ENCODE measurements around the gene CNTN1. TPM values are rescaled to one million over a fixed set of nuclear protein-coding genes. Genes with fewer than 3 reads are reported as not detected.

Gene CNTN1
- total RNA-seq, 3 donors from 2014 or later: 0.38 to 6.9 (median 1.3) TPM

DNA sequence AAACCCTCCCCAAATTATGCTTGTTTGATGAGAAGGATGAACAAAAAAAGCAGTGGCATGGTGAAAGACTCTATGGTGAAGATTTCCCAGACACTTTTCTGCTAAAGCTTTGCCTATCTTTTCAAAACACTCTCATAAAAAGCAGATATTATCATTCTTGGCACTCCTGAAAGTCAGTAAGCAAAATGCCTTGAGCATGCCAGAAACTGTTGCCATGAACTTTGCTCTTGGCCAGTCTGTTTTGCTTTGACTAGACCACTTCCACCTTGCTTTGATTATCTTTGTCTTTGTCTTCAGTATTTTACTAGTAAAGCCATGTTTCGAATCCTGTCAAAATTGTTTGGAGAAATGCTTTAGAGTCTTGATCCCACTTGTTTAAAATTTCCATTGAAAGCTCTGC, 110.4 kb downstream of the CNTN1 start:
- intact Hi-C loops (cut with DNase I, micrococcal nuclease): no loop called here
- TF ChIP-seq, protein P1, sequence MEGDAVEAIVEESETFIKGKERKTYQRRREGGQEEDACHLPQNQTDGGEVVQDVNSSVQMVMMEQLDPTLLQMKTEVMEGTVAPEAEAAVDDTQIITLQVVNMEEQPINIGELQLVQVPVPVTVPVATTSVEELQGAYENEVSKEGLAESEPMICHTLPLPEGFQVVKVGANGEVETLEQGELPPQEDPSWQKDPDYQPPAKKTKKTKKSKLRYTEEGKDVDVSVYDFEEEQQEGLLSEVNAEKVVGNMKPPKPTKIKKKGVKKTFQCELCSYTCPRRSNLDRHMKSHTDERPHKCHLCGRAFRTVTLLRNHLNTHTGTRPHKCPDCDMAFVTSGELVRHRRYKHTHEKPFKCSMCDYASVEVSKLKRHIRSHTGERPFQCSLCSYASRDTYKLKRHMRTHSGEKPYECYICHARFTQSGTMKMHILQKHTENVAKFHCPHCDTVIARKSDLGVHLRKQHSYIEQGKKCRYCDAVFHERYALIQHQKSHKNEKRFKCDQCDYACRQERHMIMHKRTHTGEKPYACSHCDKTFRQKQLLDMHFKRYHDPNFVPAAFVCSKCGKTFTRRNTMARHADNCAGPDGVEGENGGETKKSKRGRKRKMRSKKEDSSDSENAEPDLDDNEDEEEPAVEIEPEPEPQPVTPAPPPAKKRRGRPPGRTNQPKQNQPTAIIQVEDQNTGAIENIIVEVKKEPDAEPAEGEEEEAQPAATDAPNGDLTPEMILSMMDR (IDR thresholded peaks at IDR 0.05): no peak
- Histone ChIP-seq H3K9me3 (no peaks in the 10 kb centered on the region), H3K36me3 (ENCODE audit: low read depth) (no peaks in the 10 kb centered on the region), H3K4me3 (no peak overlapping the region), H3K4me1 (ENCODE audit: low read depth) (no peaks in the 10 kb centered on the region)
- no peak for ATAC-seq
- no peak for DNase-seq

DNA sequence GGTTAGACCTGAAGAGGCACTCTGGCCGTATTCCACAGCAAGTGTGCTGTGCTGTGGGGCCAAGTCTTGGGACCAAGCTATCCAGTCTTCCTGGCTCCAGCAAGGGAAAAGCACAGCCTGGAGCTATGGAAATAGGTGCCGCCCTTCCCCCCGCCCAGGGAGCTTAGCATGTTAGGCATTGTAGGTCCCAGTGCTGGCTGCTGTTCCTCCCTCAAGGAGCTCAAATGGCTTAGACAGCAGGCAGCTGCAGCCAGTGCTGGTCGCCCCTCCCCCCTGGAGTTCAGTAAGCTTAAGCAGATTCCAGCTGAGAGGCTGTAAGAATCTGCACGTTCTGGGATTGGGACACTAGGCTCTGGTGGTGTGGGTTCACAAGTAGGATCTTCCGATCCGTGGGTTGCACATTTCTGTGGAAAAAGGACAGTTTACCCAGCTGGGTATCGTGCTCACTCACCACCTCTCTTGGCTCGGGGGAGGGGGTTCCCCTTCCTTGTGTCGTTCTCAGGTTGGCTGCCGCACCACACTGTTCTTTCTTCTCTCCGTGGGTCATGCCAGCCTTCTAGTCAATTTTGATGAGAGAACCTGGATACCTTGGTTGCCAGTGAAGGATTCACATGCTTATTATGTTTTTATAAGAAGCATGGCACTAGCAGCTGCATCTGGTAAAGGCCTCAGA, 127.3 kb downstream of the CNTN1 start:
- Histone ChIP-seq H3K4me1 (ENCODE audit: low read depth) (no peaks in the 10 kb centered on the region), H3K9me3 (no peaks in the 10 kb centered on the region), H3K4me3 (no peak overlapping the region), H3K36me3 (ENCODE audit: low read depth) (no peaks in the 10 kb centered on the region)
- DNase-seq (peak in 1 of 3 donors; percentile 3), ATAC-seq (no peak)
- TF ChIP-seq, protein P1 (IDR thresholded peaks at IDR 0.05): no peak
- intact Hi-C loops (cut with DNase I, micrococcal nuclease): no loop called here

DNA sequence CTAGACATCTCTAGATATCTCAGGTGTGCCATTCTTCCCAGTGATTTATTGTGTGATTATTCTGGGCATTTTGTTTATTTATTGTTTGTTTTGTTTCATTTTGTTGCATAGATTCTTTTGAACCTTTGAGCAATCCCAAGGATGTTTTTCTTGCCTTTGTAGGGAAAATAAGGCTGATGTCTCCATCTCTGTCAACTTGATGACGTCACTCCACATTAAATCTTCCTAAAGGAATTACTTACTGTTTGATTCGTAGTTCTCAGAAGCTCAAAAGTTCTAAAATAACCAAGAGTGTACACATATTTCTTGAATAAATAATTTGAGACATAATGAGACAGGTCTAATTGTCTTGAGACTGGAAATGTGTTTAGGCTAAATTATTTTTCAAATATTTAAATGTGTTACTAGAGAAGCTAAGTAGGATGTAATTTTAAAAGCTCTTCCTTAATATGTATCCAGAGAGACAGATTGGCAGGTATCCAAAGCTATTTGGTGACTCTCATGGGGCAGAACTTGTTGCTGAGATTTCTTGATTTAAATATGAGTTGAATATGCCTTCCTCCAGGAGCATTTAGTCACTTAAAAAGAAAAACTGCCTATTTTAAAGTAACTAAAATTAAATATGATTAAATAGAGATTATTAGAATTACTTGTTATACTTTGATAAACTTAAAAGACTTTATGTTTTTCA, 128.7 kb downstream of the CNTN1 start:
- TF ChIP-seq, protein P1 (IDR thresholded peaks at IDR 0.05): no peak
- intact Hi-C loops (cut with DNase I, micrococcal nuclease): no loop called here
- Histone ChIP-seq H3K36me3 (ENCODE audit: low read depth) (no peaks in the 10 kb centered on the region), H3K4me3 (no peak overlapping the region), H3K4me1 (ENCODE audit: low read depth) (no peaks in the 10 kb centered on the region), H3K9me3 (no peaks in the 10 kb centered on the region)
- DNase-seq (no peak), ATAC-seq (no peak)

DNA sequence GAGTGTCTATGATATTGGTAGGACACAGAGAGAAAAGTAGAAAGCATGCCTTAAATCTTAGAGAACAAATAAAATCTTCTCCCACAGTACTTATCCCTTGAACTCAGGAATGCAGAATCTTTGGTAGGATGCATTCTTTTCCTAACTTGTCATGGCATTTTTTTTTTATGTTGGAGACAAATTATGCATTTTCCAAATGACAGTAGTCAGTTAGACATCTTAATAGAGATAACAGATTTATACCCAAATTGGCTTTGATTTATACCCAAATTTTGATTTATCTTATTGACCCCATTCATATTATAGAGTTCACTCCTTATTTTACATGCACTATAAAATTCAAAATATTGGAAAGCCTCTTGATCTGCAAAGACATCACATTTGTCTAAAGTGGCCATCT, 132.9 kb downstream of the CNTN1 start:
- no peaks in the 10 kb centered on the region for H3K4me1 ChIP-seq (ENCODE audit: low read depth)
- H3K4me3 ChIP-seq: no peak overlapping the region
- H3K36me3 ChIP-seq (ENCODE audit: low read depth): no peaks in the 10 kb centered on the region
- intact Hi-C loops (cut with DNase I, micrococcal nuclease): no loop called here
- ATAC-seq (no peak), DNase-seq (no peak)
- H3K9me3 ChIP-seq: no peaks in the 10 kb centered on the region
- TF ChIP-seq, protein P1 (IDR thresholded peaks at IDR 0.05): no peak

DNA sequence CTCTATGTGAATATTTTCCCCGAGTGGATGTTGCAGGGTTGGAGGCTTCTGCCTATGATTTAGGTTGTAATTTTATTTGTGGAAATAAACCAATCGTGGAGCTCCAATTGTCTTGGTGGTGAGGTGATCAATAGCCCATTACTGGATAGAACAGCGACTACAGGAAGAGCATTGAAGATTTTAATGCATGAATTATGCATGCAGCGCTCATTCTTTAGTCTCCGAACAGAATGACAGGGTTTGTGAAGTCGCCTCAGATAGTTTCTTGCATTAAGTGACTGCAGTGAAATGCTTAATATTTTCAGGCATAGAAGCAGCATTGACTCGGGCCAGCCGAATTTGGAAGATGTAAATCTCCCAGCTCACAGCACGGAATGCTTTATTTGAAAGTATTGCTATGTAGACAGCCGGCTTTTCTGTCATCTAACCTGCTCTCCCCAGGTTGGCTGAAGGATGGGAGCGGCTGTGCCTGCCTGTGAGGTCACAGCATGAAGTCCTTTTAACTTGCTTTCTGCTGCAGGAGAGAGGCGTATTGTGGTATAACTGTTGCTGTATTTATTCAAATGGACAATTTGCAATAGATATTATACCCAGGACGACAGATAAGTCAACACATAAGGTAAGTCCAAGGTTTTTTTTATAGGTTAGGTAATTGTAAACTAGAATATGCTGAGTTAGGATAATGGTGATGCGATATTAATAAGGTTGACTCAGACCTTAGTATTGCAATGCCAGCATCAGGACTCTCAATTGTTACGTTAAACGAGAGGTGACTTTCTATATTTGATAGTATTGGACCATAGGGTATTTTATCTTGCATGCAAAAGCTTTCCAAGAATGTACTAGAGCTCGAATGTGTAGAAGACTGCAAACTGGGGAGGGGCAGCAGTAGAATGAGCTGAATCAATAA, 135.7 kb downstream of the CNTN1 start:
- H3K36me3 ChIP-seq (ENCODE audit: low read depth): no peaks in the 10 kb centered on the region
- DNase-seq: no peak
- no peaks in the 10 kb centered on the region for H3K9me3 ChIP-seq
- intact Hi-C loops (cut with DNase I, micrococcal nuclease): no loop called here
- no peak overlapping the region for H3K4me3 ChIP-seq
- H3K4me1 ChIP-seq (ENCODE audit: low read depth): no peaks in the 10 kb centered on the region
- no peak for ATAC-seq
- TF ChIP-seq, protein P1 (IDR thresholded peaks at IDR 0.05): no peak
